Colon (tissue), 2 donors: ENCODE data around the gene RANBP3.
"Not testable (repeated sequence)": the region's sequence is repeated elsewhere in the genome, so short reads cannot be mapped to it uniquely, and the experiment has no call there.

Experiments used
- FAIRE-seq: peaks from 2 replicates; lab custom pipeline; 2012; peaks lifted over from hg19 to GRCh38; lab: Jason Lieb, UNC
- donor health status: control.
- donor health status: control.

Gene RANBP3

GRCh38 chr19:5987077-5987818 lies 9.3 kb upstream of the RANBP3 start:
- no peak for FAIRE-seq

- FAIRE-seq = not testable (repeated sequence)
Measured at GRCh38 chr19:5985837-5986236, 7.9 kb upstream of the RANBP3 start.

GRCh38 chr19:5985098-5985783 lies 7.3 kb upstream of the RANBP3 start:
- FAIRE-seq = no peak

GRCh38 chr19:5984600-5984999 lies 6.7 kb upstream of the RANBP3 start:
- no peak for FAIRE-seq

- FAIRE-seq = no peak
Measured at GRCh38 chr19:5983367-5983955, 5.5 kb upstream of the RANBP3 start.

- FAIRE-seq = no peak
Measured at GRCh38 chr19:5978606-5979552, 939 bp upstream of the RANBP3 start.

- FAIRE-seq = no peak
Measured at GRCh38 chr19:5977222-5977784, 637 bp downstream of the RANBP3 start.

GRCh38 chr19:5976768-5977167 lies 1.2 kb downstream of the RANBP3 start:
- no peak for FAIRE-seq

- no peak for FAIRE-seq
Measured at GRCh38 chr19:5975388-5975728, 2.6 kb downstream of the RANBP3 start.

- FAIRE-seq = no peak
Measured at GRCh38 chr19:5974721-5975387, 3.1 kb downstream of the RANBP3 start.

- FAIRE-seq = no peak
Measured at GRCh38 chr19:5973867-5974635, 3.9 kb downstream of the RANBP3 start.

GRCh38 chr19:5973376-5973775 lies 4.6 kb downstream of the RANBP3 start:
- FAIRE-seq = no peak

- FAIRE-seq = no peak
Measured at GRCh38 chr19:5972355-5972731, 5.6 kb downstream of the RANBP3 start.

GRCh38 chr19:5971714-5972354 lies 6.1 kb downstream of the RANBP3 start:
- no peak for FAIRE-seq

GRCh38 chr19:5969476-5969875 lies 8.5 kb downstream of the RANBP3 start:
- FAIRE-seq = no peak

GRCh38 chr19:5968431-5969373 lies 9.2 kb downstream of the RANBP3 start:
- no peak for FAIRE-seq

GRCh38 chr19:5967994-5968430 lies 9.9 kb downstream of the RANBP3 start:
- FAIRE-seq = no peak

- no peak for FAIRE-seq
Measured at GRCh38 chr19:5967571-5967970, 10.4 kb downstream of the RANBP3 start.

GRCh38 chr19:5966941-5967340 lies 11.0 kb downstream of the RANBP3 start:
- no peak for FAIRE-seq
